ENCODE results near the gene HOXC11.
A peak's percentile ranks its signal among the peaks of the same experiment; 100 is the strongest.

HOXC11 gene

DNA sequence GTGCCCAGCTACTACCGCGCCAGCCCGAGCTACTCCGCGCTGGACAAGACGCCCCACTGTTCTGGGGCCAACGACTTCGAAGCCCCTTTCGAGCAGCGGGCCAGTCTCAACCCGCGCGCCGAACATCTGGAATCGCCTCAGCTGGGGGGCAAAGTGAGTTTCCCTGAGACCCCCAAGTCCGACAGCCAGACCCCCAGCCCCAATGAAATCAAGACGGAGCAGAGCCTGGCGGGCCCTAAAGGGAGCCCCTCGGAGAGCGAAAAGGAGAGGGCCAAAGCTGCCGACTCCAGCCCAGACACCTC, 12.7 kb downstream of the HOXC11 start:
- Histone ChIP-seq H3K4me1 (ENCODE audit: insufficient read depth, insufficient read length) (no peaks in the 10 kb centered on the region), H3K9ac (ENCODE audit: insufficient read length, low read depth) (no peak overlapping the region), H3K4me3 (ENCODE audit: insufficient read length, low read depth) (no peak overlapping the region), H3K9me3 (ENCODE audit: insufficient read depth, low read length) (peaks cover 11% of the 10 kb centered on the region; the same call in 1 of the 2 replicates), H3K36me3 (ENCODE audit: insufficient read depth, insufficient read length, low read length) (no peaks in the 10 kb centered on the region), H3K27me3 (ENCODE audit: insufficient read depth, insufficient read length) (peaks cover 96% of the 10 kb centered on the region)
- peak; percentile 6 for TF ChIP-seq SUZ12 (IDR thresholded peaks at IDR 0.05; ENCODE audit: extremely low read depth, insufficient read depth, insufficient read length)
- no peak for TF ChIP-seq YY1 (IDR thresholded peaks at IDR 0.05; ENCODE audit: insufficient read depth, insufficient read length)
- no peak for DNase-seq (ENCODE audit: low read depth, low spot score)

DNA sequence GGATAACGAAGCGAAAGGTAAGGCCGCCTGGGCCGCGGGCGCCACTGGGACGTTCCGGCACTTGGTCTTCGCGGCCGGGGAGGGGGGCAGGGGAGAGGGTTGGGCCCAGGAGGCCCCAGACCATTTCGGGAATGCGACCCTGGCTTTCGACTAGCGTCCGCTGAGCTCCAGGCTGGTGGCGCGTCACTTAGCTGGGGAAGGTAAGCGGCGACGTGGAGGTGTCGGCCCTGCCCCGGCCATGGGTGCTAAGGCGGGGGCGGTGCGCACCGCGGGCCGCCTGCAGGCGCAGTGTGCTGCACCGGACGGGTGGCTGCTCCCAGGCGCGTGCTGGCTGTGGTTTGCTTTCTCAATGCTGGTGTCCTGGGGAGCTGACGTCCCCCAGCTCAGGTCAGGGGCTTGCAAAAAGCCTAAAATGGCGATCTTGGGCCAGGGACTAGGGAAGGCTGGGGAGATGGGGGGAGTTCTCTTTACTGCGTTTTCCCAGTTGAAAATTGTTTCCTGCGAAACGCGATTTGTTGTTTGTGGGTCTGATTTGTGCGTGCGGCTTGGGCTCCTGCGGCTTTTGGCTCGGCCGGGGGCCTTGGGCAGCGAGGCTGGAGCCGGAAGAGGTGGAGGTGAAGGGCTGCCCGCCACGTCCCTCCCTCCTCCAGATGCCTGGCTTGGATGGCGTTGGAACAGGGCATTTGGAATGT, 13.2 kb downstream of the HOXC11 start:
- Histone ChIP-seq H3K4me3 (ENCODE audit: insufficient read length, low read depth) (no peak overlapping the region), H3K36me3 (ENCODE audit: insufficient read depth, insufficient read length, low read length) (no peaks in the 10 kb centered on the region), H3K27me3 (ENCODE audit: insufficient read depth, insufficient read length) (peaks cover 96% of the 10 kb centered on the region), H3K9ac (ENCODE audit: insufficient read length, low read depth) (no peak overlapping the region), H3K9me3 (ENCODE audit: insufficient read depth, low read length) (peaks cover 11% of the 10 kb centered on the region; the same call in 1 of the 2 replicates), H3K4me1 (ENCODE audit: insufficient read depth, insufficient read length) (no peaks in the 10 kb centered on the region)
- TF ChIP-seq SUZ12 (IDR thresholded peaks at IDR 0.05; ENCODE audit: extremely low read depth, insufficient read depth, insufficient read length) = no peak
- TF ChIP-seq ZNF274 (IDR thresholded peaks at IDR 0.05; ENCODE audit: low read depth, low read length) = no peak
- TF ChIP-seq YY1 (IDR thresholded peaks at IDR 0.05; ENCODE audit: insufficient read depth, insufficient read length) = no peak
- DNase-seq (ENCODE audit: low read depth, low spot score) = no peak

DNA sequence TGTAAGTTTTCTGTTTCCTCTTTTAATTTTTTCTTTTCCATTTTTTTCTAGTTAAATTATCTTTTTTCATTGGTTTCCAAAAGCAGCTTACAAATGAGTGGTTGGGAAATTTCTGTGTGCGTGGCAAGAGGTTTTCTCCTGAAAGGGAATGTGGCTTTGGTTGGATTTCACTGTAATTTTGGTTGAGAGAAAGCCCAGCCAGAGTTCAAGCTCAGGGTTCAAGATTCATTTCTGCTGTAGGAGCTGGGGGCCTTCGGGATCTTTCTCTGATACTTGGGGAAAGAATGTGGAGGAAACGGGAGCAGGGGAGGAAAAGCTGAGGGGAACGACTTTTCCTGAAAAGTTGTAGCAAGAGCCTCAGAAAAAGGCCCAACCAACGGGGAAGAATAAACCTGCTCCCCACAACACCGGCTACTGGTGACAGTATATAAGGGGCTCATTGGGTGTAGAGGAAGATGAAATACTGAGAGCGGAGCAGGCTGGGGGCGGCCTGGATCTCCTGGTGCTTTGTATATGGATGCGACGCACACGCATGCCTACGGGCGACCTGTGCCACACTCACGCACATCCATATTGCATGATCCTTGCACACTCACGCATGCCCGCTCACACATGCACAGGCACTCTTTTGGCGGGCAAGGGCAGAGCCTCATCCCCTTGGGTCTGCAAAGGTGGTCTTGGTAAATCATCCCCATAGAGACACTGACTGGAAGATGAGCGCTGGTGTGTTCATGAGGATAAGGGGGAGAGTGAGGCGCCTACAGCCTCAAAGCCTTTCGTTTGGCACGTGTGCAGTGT, 14.0 kb downstream of the HOXC11 start:
- H3K4me1 ChIP-seq (ENCODE audit: insufficient read depth, insufficient read length) = no peaks in the 10 kb centered on the region
- H3K9me3 ChIP-seq (ENCODE audit: insufficient read depth, low read length) = peaks cover 11% of the 10 kb centered on the region; the same call in 1 of the 2 replicates
- no peak overlapping the region for H3K4me3 ChIP-seq (ENCODE audit: insufficient read length, low read depth)
- peaks cover 96% of the 10 kb centered on the region for H3K27me3 ChIP-seq (ENCODE audit: insufficient read depth, insufficient read length)
- DNase-seq (ENCODE audit: low read depth, low spot score) = no peak
- no peaks in the 10 kb centered on the region for H3K36me3 ChIP-seq (ENCODE audit: insufficient read depth, insufficient read length, low read length)
- TF ChIP-seq ZNF274 (IDR thresholded peaks at IDR 0.05; ENCODE audit: low read depth, low read length) (no peak), SUZ12 (IDR thresholded peaks at IDR 0.05; ENCODE audit: extremely low read depth, insufficient read depth, insufficient read length) (no peak), YY1 (IDR thresholded peaks at IDR 0.05; ENCODE audit: insufficient read depth, insufficient read length) (no peak)
- H3K9ac ChIP-seq (ENCODE audit: insufficient read length, low read depth) = no peak overlapping the region

DNA sequence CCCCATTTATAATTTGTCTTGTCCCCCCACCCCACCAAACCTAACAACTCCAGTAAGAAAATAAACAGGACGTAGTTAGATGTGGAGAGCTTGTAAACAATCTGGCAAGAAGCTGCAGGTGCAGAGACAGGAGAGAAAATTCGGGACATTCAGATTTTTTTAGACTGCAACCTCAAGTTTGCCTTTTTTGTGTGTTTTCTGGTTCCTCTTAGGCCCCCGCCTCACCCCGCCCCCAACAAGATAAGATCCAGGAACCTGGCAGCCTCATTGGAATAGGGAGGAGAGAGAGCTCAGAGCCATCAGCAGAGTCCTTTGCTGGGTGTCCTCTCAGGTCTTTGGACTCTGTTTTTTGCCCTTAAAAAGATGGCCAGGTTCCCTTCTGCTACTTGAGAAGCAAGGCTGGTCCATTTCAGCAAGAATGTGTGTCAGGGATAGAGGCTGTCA, 14.9 kb downstream of the HOXC11 start:
- Histone ChIP-seq H3K36me3 (ENCODE audit: insufficient read depth, insufficient read length, low read length) (no peaks in the 10 kb centered on the region), H3K4me1 (ENCODE audit: insufficient read depth, insufficient read length) (no peaks in the 10 kb centered on the region), H3K4me3 (ENCODE audit: insufficient read length, low read depth) (no peak overlapping the region), H3K9ac (ENCODE audit: insufficient read length, low read depth) (no peak overlapping the region), H3K27me3 (ENCODE audit: insufficient read depth, insufficient read length) (peaks cover 96% of the 10 kb centered on the region), H3K9me3 (ENCODE audit: insufficient read depth, low read length) (peaks cover 11% of the 10 kb centered on the region; the same call in 1 of the 2 replicates)
- no peak for TF ChIP-seq SUZ12 (IDR thresholded peaks at IDR 0.05; ENCODE audit: extremely low read depth, insufficient read depth, insufficient read length)
- TF ChIP-seq YY1 (IDR thresholded peaks at IDR 0.05; ENCODE audit: insufficient read depth, insufficient read length) = no peak
- TF ChIP-seq ZNF274 (IDR thresholded peaks at IDR 0.05; ENCODE audit: low read depth, low read length) = no peak
- no peak for DNase-seq (ENCODE audit: low read depth, low spot score)

DNA sequence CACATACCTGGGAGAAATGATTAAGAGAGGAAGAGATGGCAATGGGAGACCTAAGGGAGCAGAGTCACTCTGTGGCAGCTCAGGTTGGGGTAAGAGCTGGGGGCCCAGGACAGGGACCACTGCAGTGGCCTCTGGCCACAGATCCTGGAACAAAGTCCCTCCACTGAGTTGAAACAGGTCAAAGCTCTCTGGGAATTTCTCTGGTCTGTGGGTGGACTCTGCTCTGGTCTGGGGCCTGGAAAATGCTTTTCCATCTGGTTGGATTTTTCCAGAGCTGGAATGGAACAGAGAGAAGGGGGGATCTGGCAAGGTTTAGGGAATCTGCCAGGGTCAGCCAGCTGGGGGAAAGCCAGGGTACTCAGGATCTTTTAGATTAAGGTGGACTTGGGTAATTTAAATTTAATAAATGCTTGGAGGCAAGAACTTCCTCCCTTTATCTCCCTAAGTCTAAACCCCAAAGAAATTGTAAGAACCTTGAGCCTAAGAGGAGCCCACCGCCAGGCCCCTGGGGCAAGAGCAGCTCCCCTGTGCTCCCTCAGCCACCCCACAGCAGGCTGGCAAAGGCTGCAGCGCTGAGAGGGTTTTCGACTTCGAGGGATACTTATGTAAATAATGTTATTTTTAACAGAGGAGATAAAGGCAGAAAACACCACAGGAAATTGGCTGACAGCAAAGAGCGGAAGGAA, 15.8 kb downstream of the HOXC11 start:
- TF ChIP-seq YY1 (IDR thresholded peaks at IDR 0.05; ENCODE audit: insufficient read depth, insufficient read length) (no peak), SUZ12 (IDR thresholded peaks at IDR 0.05; ENCODE audit: extremely low read depth, insufficient read depth, insufficient read length) (no peak), ZNF274 (IDR thresholded peaks at IDR 0.05; ENCODE audit: low read depth, low read length) (no peak)
- H3K9me3 ChIP-seq (ENCODE audit: insufficient read depth, low read length) = peaks cover 11% of the 10 kb centered on the region; the same call in 1 of the 2 replicates
- H3K9ac ChIP-seq (ENCODE audit: insufficient read length, low read depth) = no peak overlapping the region
- no peak for DNase-seq (ENCODE audit: low read depth, low spot score)
- H3K4me3 ChIP-seq (ENCODE audit: insufficient read length, low read depth) = no peak overlapping the region
- H3K4me1 ChIP-seq (ENCODE audit: insufficient read depth, insufficient read length) = no peaks in the 10 kb centered on the region
- H3K27me3 ChIP-seq (ENCODE audit: insufficient read depth, insufficient read length) = peaks cover 96% of the 10 kb centered on the region
- H3K36me3 ChIP-seq (ENCODE audit: insufficient read depth, insufficient read length, low read length) = no peaks in the 10 kb centered on the region

DNA sequence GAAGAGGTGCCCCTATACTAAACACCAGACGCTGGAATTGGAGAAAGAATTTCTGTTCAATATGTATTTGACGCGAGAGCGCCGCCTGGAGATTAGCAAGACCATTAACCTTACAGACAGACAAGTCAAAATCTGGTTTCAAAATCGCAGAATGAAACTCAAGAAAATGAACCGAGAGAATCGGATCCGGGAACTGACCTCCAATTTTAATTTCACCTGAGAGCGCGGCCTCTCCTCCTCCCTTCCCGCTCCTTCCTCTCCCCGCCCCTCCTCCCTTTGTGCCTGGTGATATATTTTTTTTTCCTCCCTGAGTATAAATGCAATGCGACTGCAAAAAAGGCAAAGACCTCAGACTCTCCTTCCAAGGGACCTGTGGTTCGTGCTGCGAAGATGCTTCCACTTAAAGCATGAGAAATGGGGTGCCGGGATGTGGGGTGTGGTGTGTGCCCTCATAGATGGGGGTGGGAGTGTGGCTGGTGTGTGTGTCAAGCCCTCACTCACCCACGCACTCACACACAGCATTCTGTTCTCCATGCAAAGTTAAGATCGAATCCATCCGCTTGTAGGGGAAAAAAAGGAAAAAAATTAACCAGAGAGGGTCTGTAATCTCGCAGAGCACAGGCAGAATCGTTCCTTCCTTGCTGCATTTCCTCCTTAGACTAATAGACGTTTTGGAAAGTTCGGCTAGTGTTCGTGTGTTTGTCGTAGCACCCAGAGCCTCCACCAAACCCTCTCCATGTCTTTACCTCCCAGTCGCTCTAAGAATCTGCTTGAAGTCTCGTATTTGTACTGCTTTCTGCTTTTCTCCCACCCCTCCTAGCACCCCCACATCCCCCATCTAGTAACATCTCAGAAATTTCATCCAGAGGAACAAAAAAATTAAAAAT, 16.5 kb downstream of the HOXC11 start:
- peaks cover 97% of the 10 kb centered on the region for H3K27me3 ChIP-seq (ENCODE audit: insufficient read depth, insufficient read length)
- TF ChIP-seq YY1 (IDR thresholded peaks at IDR 0.05; ENCODE audit: insufficient read depth, insufficient read length) (no peak), SUZ12 (IDR thresholded peaks at IDR 0.05; ENCODE audit: extremely low read depth, insufficient read depth, insufficient read length) (peak; percentile 83)
- H3K4me3 ChIP-seq (ENCODE audit: insufficient read length, low read depth) = no peak overlapping the region
- peaks cover 5% of the 10 kb centered on the region for H3K4me1 ChIP-seq (ENCODE audit: insufficient read depth, insufficient read length)
- no peak for DNase-seq (ENCODE audit: low read depth, low spot score)
- no peaks in the 10 kb centered on the region for H3K36me3 ChIP-seq (ENCODE audit: insufficient read depth, insufficient read length, low read length)
- peaks cover 6% of the 10 kb centered on the region; the same call in 1 of the 2 replicates for H3K9me3 ChIP-seq (ENCODE audit: insufficient read depth, low read length)
- H3K9ac ChIP-seq (ENCODE audit: insufficient read length, low read depth) = no peak overlapping the region
